Tibial nerve (tissue), 4 donors: ENCODE measurements around the gene CRACR2A. TPM values are rescaled to one million over a fixed set of nuclear protein-coding genes. Genes with fewer than 3 reads are reported as not detected.

Source experiments
- DNase-seq, 2 donors: peaks; one replicate each; pipeline ENCODE4 v3.0.0-alpha.2; 2019; ENCODE audit warnings: low spot score in 2 of 2
- H3K27ac ChIP-seq, 4 donors: fragments of 200-600 bp; sonication (generic) in 3 of 4; one replicate each; pipeline ENCODE4 v1.5.1; 2017 to 2019; ENCODE audit warnings: mild to moderate bottlenecking in 1 of 4
- H3K27me3 ChIP-seq, 2 donors: fragments of 200-600 bp; sonication (generic) in 1 of 2; one replicate each; pipeline versions ENCODE4 v1.5.1 to v1.6.0; 2017 to 2019
- H3K36me3 ChIP-seq, 3 donors: fragments of 200-600 bp; sonication (generic); one replicate each; pipeline ENCODE4 v1.5.1; 2018 to 2019
- H3K4me1 ChIP-seq, 4 donors: fragments of 200-600 bp; sonication (generic) in 3 of 4; one replicate each; pipeline ENCODE4 v1.5.1; 2017 to 2019
- H3K4me3 ChIP-seq, 4 donors: fragments of 200-600 bp; sonication (generic) in 3 of 4; one replicate each; pipeline ENCODE4 v1.5.1; 2017 to 2019; ENCODE audit warnings: mild to moderate bottlenecking in 1 of 4, moderate library complexity in 1 of 4
- H3K9me3 ChIP-seq, 4 donors: fragments of 200-600 bp; sonication (generic) in 3 of 4; one replicate each; pipeline ENCODE4 v1.5.1; 2017 to 2019
- CTCF ChIP-seq, 5 experiments: fragments of 200-600 bp in 3 of 5; fragments of 450-650 bp in 2 of 5; sonication (generic) in 3 of 5; IDR thresholded peaks; one replicate each; pipeline ENCODE4 v1.5.1; 2016 to 2019; ENCODE audit warnings: antibody characterized with exemption in 5 of 5, mild to moderate bottlenecking in 3 of 5, moderate library complexity in 2 of 5
- EP300 ChIP-seq, 2 donors: sonication (generic); formaldehyde crosslinking; IDR thresholded peaks; one replicate each; pipeline ENCODE4 v1.6.1; 2017; ENCODE audit warnings: antibody characterized with exemption in 2 of 2, mild to moderate bottlenecking in 1 of 2
- POLR2A ChIP-seq, 2 donors: fragments of 450-650 bp; IDR thresholded peaks; one replicate each; pipeline ENCODE4 v1.6.1; 2017; ENCODE audit warnings: antibody characterized with exemption in 2 of 2, mild to moderate bottlenecking in 2 of 2, moderate library complexity in 2 of 2
- WGBS, 2 donors: methylation state at CpG; one replicate each; pipeline ENCODE4 v1.1.5; 2018; 5-methylcytosine and 5-hydroxymethylcytosine counted together
- total RNA-seq, 4 donors: library from RNA; depleted of rRNA; stranded (reverse); fragments of >200 nt; gene quantifications; one replicate each; pipeline ENCODE4 v1.1.0, GENCODE V29; 2016

The CRACR2A gene
- total RNA-seq, 4 donors from 2014 or later: 2.6 to 6.3 (median 4.2) TPM

- DNase-seq: no peak
- no peak for TF ChIP-seq POLR2A (IDR thresholded peaks at IDR 0.05)
- no peak for TF ChIP-seq EP300 (IDR thresholded peaks at IDR 0.05)
- no peak for TF ChIP-seq CTCF (IDR thresholded peaks at IDR 0.05)
Measured at GRCh38 chr12:3602488-3602887, 150.4 kb downstream of the CRACR2A start.

GRCh38 chr12:3601461-3602150 lies 151.3 kb downstream of the CRACR2A start:
- TF ChIP-seq CTCF (IDR thresholded peaks at IDR 0.05): no peak
- TF ChIP-seq POLR2A (IDR thresholded peaks at IDR 0.05): no peak
- TF ChIP-seq EP300 (IDR thresholded peaks at IDR 0.05): no peak
- peaks cover 0 to 11% (median 2%) of the 10 kb centered on the region in 4 donors for H3K4me1 ChIP-seq
- DNase-seq: no peak
- no peaks in the 10 kb centered on the region for H3K9me3 ChIP-seq
- H3K27me3 ChIP-seq: no peaks in the 10 kb centered on the region
- 67 to 68% methylated on average over 21 to 23 of the region's 23 CpGs for WGBS, 2 donors
- no peak overlapping the region for H3K4me3 ChIP-seq
- H3K27ac ChIP-seq: no peak overlapping the region
- H3K36me3 ChIP-seq: no peaks in the 10 kb centered on the region

More at GRCh38 chr12:3602488-3602887, 150.4 kb downstream of the CRACR2A start:
- Histone ChIP-seq H3K9me3 (no peaks in the 10 kb centered on the region), H3K36me3 (no peaks in the 10 kb centered on the region), H3K4me3 (no peak overlapping the region), H3K4me1 (peaks cover 0 to 11% (median 2%) of the 10 kb centered on the region in 4 donors), H3K27me3 (no peaks in the 10 kb centered on the region), H3K27ac (no peak overlapping the region)
- 81 to 84% methylated on average over 11 of the region's 11 CpGs for WGBS, 2 donors

- H3K27me3 ChIP-seq: no peaks in the 10 kb centered on the region
- H3K9me3 ChIP-seq: no peaks in the 10 kb centered on the region
- H3K27ac ChIP-seq: no peak overlapping the region
- no peak overlapping the region for H3K4me3 ChIP-seq
- H3K36me3 ChIP-seq: no peaks in the 10 kb centered on the region
- TF ChIP-seq EP300 (IDR thresholded peaks at IDR 0.05) (no peak), POLR2A (IDR thresholded peaks at IDR 0.05) (no peak)
- no peak for DNase-seq
- 88 to 89% methylated on average over 7 of the region's 7 CpGs for whole genome bisulfite sequencing, 2 donors
- peaks cover 0 to 11% (median 2%) of the 10 kb centered on the region in 4 donors for H3K4me1 ChIP-seq
Measured at GRCh38 chr12:3600951-3601350, 152.0 kb downstream of the CRACR2A start.

GRCh38 chr12:3600039-3600720 lies 152.7 kb downstream of the CRACR2A start:
- 66 to 73% methylated on average over 14 of the region's 14 CpGs for WGBS, 2 donors
- H3K9me3 ChIP-seq: no peaks in the 10 kb centered on the region

More at GRCh38 chr12:3600039-3600720, 152.7 kb downstream of the CRACR2A start:
- Histone ChIP-seq H3K36me3 (no peaks in the 10 kb centered on the region), H3K4me3 (no peak overlapping the region), H3K4me1 (peaks cover 0 to 9% (median 2%) of the 10 kb centered on the region in 4 donors), H3K27ac (no peak overlapping the region), H3K27me3 (no peaks in the 10 kb centered on the region)
- TF ChIP-seq CTCF (IDR thresholded peaks at IDR 0.05) (no peak), POLR2A (IDR thresholded peaks at IDR 0.05) (no peak), EP300 (IDR thresholded peaks at IDR 0.05) (no peak)
- no peak for DNase-seq
